BJ (cell line): Measurements from ENCODE around the gene EXPH5. TPM values are rescaled to one million over a fixed set of nuclear protein-coding genes. Genes with fewer than 3 reads are reported as not detected.

ENCODE experiments used
- CTCF ChIA-PET: fragments of 350-600 bp; formaldehyde crosslinking; extraction: SDS; loops from one replicate; lab custom pipeline; 2021; ENCODE audit warnings: antibody characterized with exemption, inconsistent platforms; lab: Yijun Ruan, JAX
- POLR2A ChIA-PET: fragments of 300-600 bp; sonication (Branson Sonifier 250); formaldehyde crosslinking; extraction: SDS; loops from one replicate; lab custom pipeline; 2021; ENCODE audit warnings: antibody characterized with exemption; lab: Charles Lee
- DNase-seq: peaks from one replicate; pipeline ENCODE4 v3.0.0-alpha.2; 2011; ENCODE audit warnings: low read depth
- H3K27me3 ChIP-seq: 2 replicates; pipeline ENCODE4 v1.6.0; 2011; ENCODE audit warnings: low read length; ENCODE audit not compliant: control insufficient read depth, insufficient read depth
- H3K36me3 ChIP-seq: 2 replicates; pipeline ENCODE4 v1.5.1; 2011; ENCODE audit warnings: low read length; ENCODE audit not compliant: control insufficient read depth, insufficient read depth
- H3K4me3 ChIP-seq: 2 replicates; pipeline ENCODE4 v1.5.1; 2011; ENCODE audit warnings: low read depth, mild to moderate bottlenecking, control low read depth, low read length
- CTCF ChIP-seq: IDR thresholded peaks from 2 replicates; pipeline ENCODE4 v1.5.1; 2011; ENCODE audit warnings: low read depth, mild to moderate bottlenecking, control low read depth, inconsistent platforms, low read length, moderate library complexity; ENCODE audit not compliant: insufficient read depth
- polyA plus RNA-seq: library from polyadenylated mRNA; depleted of rRNA; stranded (reverse); fragments of >200 nt; gene quantifications from 2 replicates; pipeline ENCODE4 v1.2.3, GENCODE V29; 2011; rRNA removed

Gene EXPH5
- polyA plus RNA-seq, 1 experiment = 0.38 TPM

- Histone ChIP-seq H3K27me3 (no peaks in the 10 kb centered on the region), H3K36me3 (no peaks in the 10 kb centered on the region), H3K4me3 (peak overlapping the region; percentile 78)
- CTCF ChIA-PET = no interaction called here
- DNase-seq = peak; percentile 0
- TF ChIP-seq CTCF = no peak
- POLR2A ChIA-PET = no interaction called here
These were observed 127.2 kb downstream of the EXPH5 start for GRCh38 chr11:108466405-108466804.

Other genes starting within 250 kb of the EXPH5 start
- 0.18 and 0.54 TPM in 2 replicates for gene C11orf65, start 126.2 kb downstream of the EXPH5 start, polyA plus RNA-seq
- 20.8 and 34.1 TPM in 2 replicates for gene POGLUT3, start 95.4 kb downstream of the EXPH5 start, polyA plus RNA-seq
- 11.0 and 15.8 TPM in 2 replicates for gene DDX10, start 71.3 kb upstream of the EXPH5 start, polyA plus RNA-seq